Measurements from ENCODE around the gene KCNJ12. TPM values are rescaled to one million over a fixed set of nuclear protein-coding genes. Genes with fewer than 3 reads are reported as not detected.

The KCNJ12 gene
- total and polyA plus RNA-seq, 2 experiments from 2014 or later = 0.61 to 2.4 TPM

DNA sequence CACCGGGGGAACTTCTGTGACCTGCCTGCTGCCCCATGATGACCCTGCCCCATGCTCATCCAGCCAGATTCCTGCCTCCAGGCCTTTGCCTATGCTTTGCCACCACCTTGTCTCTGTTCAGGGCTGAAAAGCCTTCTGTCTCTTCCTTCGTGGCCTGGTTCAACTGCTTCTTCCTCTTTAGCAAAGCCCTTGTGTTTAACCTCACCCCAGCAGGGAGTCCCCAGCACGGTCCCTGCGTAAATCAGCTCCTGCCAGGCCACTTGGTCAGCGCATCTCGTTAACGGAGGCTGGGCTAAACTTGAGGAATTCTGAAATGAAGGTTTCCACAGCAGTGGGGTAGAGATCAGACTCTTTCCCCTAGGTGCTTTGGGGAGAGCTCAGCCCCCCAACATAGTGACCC lies 16.1 kb upstream of the KCNJ12 start:
- Mint-ChIP-seq H3K4me1 (peaks cover 15% of the 10 kb centered on the region), H3K27ac (no peak overlapping the region), H3K36me3 (ENCODE audit: low read depth) (no peaks in the 10 kb centered on the region; the same call in 2 of the 3 replicates), H3K4me3 (no peak overlapping the region), H3K9me3 (peaks cover 4% of the 10 kb centered on the region; the same call in 1 of the 3 replicates), H3K27me3 (ENCODE audit: insufficient read depth, low read depth, poor library complexity) (peaks cover 6% of the 10 kb centered on the region)
- Histone ChIP-seq H2AFZ (peak overlapping the region; percentile 52; the same call in 1 of the 2 replicates), H3K79me2 (replicated peaks; ENCODE audit: insufficient read depth) (no peaks in the 10 kb centered on the region), H3F3A (replicated peaks; ENCODE audit: low read depth) (no peaks in the 10 kb centered on the region), H3K4me2 (0 out of 2 replicates have a peak overlapping the region, but pooled peaks have one; percentile 51), H3K9me2 (ENCODE audit: insufficient read depth) (no peaks in the 10 kb centered on the region; the same call in 1 of the 2 replicates), H4K20me1 (replicated peaks; ENCODE audit: insufficient read depth) (no peaks in the 10 kb centered on the region), H3K4me3 (no peak overlapping the region), H3K27me3 (ENCODE audit: insufficient read depth) (no peaks in the 10 kb centered on the region), H3K4me1 (ENCODE audit: insufficient read depth) (no peaks in the 10 kb centered on the region; the same call in 1 of the 2 replicates), H3K27ac (ENCODE audit: low read depth) (no peak overlapping the region), H3K36me3 (ENCODE audit: insufficient read depth) (no peaks in the 10 kb centered on the region)
- DNase-seq (ENCODE audit: low spot score) (peak; percentile 45), ATAC-seq (peak; percentile 64)
- TF ChIP-seq NANOG (IDR thresholded peaks at IDR 0.05; ENCODE audit: borderline replicate concordance) = no peak
- TF ChIP-seq, protein P1, sequence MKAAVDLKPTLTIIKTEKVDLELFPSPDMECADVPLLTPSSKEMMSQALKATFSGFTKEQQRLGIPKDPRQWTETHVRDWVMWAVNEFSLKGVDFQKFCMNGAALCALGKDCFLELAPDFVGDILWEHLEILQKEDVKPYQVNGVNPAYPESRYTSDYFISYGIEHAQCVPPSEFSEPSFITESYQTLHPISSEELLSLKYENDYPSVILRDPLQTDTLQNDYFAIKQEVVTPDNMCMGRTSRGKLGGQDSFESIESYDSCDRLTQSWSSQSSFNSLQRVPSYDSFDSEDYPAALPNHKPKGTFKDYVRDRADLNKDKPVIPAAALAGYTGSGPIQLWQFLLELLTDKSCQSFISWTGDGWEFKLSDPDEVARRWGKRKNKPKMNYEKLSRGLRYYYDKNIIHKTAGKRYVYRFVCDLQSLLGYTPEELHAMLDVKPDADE (IDR thresholded peaks at IDR 0.05) = no peak
- TF ChIP-seq STAT1 (IDR thresholded peaks at IDR 0.05; ENCODE audit: unreplicated experiment) = no peak
- TF ChIP-seq, protein P2, sequence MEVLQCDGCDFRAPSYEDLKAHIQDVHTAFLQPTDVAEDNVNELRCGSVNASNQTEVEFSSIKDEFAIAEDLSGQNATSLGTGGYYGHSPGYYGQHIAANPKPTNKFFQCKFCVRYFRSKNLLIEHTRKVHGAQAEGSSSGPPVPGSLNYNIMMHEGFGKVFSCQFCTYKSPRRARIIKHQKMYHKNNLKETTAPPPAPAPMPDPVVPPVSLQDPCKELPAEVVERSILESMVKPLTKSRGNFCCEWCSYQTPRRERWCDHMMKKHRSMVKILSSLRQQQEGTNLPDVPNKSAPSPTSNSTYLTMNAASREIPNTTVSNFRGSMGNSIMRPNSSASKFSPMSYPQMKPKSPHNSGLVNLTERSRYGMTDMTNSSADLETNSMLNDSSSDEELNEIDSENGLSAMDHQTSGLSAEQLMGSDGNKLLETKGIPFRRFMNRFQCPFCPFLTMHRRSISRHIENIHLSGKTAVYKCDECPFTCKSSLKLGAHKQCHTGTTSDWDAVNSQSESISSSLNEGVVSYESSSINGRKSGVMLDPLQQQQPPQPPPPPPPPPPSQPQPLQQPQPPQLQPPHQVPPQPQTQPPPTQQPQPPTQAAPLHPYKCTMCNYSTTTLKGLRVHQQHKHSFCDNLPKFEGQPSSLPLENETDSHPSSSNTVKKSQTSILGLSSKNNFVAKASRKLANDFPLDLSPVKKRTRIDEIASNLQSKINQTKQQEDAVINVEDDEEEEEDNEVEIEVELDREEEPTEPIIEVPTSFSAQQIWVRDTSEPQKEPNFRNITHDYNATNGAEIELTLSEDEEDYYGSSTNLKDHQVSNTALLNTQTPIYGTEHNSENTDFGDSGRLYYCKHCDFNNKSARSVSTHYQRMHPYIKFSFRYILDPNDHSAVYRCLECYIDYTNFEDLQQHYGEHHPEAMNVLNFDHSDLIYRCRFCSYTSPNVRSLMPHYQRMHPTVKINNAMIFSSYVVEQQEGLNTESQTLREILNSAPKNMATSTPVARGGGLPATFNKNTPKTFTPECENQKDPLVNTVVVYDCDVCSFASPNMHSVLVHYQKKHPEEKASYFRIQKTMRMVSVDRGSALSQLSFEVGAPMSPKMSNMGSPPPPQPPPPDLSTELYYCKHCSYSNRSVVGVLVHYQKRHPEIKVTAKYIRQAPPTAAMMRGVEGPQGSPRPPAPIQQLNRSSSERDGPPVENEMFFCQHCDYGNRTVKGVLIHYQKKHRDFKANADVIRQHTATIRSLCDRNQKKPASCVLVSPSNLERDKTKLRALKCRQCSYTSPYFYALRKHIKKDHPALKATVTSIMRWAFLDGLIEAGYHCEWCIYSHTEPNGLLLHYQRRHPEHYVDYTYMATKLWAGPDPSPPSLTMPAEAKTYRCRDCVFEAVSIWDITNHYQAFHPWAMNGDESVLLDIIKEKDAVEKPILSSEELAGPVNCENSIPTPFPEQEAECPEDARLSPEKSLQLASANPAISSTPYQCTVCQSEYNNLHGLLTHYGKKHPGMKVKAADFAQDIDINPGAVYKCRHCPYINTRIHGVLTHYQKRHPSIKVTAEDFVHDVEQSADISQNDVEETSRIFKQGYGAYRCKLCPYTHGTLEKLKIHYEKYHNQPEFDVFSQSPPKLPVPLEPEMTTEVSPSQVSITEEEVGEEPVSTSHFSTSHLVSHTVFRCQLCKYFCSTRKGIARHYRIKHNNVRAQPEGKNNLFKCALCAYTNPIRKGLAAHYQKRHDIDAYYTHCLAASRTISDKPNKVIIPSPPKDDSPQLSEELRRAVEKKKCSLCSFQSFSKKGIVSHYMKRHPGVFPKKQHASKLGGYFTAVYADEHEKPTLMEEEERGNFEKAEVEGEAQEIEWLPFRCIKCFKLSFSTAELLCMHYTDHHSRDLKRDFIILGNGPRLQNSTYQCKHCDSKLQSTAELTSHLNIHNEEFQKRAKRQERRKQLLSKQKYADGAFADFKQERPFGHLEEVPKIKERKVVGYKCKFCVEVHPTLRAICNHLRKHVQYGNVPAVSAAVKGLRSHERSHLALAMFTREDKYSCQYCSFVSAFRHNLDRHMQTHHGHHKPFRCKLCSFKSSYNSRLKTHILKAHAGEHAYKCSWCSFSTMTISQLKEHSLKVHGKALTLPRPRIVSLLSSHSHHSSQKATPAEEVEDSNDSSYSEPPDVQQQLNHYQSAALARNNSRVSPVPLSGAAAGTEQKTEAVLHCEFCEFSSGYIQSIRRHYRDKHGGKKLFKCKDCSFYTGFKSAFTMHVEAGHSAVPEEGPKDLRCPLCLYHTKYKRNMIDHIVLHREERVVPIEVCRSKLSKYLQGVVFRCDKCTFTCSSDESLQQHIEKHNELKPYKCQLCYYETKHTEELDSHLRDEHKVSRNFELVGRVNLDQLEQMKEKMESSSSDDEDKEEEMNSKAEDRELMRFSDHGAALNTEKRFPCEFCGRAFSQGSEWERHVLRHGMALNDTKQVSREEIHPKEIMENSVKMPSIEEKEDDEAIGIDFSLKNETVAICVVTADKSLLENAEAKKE (CRISPR knock-in tag; IDR thresholded peaks at IDR 0.05) = no peak
- TF ChIP-seq, protein P3, sequence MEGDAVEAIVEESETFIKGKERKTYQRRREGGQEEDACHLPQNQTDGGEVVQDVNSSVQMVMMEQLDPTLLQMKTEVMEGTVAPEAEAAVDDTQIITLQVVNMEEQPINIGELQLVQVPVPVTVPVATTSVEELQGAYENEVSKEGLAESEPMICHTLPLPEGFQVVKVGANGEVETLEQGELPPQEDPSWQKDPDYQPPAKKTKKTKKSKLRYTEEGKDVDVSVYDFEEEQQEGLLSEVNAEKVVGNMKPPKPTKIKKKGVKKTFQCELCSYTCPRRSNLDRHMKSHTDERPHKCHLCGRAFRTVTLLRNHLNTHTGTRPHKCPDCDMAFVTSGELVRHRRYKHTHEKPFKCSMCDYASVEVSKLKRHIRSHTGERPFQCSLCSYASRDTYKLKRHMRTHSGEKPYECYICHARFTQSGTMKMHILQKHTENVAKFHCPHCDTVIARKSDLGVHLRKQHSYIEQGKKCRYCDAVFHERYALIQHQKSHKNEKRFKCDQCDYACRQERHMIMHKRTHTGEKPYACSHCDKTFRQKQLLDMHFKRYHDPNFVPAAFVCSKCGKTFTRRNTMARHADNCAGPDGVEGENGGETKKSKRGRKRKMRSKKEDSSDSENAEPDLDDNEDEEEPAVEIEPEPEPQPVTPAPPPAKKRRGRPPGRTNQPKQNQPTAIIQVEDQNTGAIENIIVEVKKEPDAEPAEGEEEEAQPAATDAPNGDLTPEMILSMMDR (conservative IDR thresholded peaks at IDR 0.05; ENCODE audit: low read depth in 2 of 2) = no peak
- TF ChIP-seq JUNB (IDR thresholded peaks at IDR 0.05; ENCODE audit: unreplicated experiment) = no peak
- TF ChIP-seq EZH2phosphoT487 (IDR thresholded peaks at IDR 0.05; ENCODE audit: unreplicated experiment) = no peak
- no peak for TF ChIP-seq ZNF331 (CRISPR knock-in tag; IDR thresholded peaks at IDR 0.05; ENCODE audit: low read depth)
- TF ChIP-seq EZH2 (IDR thresholded peaks at IDR 0.05; ENCODE audit: low read depth, unreplicated experiment) = no peak
- TF ChIP-seq, protein P4, sequence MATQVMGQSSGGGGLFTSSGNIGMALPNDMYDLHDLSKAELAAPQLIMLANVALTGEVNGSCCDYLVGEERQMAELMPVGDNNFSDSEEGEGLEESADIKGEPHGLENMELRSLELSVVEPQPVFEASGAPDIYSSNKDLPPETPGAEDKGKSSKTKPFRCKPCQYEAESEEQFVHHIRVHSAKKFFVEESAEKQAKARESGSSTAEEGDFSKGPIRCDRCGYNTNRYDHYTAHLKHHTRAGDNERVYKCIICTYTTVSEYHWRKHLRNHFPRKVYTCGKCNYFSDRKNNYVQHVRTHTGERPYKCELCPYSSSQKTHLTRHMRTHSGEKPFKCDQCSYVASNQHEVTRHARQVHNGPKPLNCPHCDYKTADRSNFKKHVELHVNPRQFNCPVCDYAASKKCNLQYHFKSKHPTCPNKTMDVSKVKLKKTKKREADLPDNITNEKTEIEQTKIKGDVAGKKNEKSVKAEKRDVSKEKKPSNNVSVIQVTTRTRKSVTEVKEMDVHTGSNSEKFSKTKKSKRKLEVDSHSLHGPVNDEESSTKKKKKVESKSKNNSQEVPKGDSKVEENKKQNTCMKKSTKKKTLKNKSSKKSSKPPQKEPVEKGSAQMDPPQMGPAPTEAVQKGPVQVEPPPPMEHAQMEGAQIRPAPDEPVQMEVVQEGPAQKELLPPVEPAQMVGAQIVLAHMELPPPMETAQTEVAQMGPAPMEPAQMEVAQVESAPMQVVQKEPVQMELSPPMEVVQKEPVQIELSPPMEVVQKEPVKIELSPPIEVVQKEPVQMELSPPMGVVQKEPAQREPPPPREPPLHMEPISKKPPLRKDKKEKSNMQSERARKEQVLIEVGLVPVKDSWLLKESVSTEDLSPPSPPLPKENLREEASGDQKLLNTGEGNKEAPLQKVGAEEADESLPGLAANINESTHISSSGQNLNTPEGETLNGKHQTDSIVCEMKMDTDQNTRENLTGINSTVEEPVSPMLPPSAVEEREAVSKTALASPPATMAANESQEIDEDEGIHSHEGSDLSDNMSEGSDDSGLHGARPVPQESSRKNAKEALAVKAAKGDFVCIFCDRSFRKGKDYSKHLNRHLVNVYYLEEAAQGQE (IDR thresholded peaks at IDR 0.05; ENCODE audit: unreplicated experiment) = no peak
- no peak for TF ChIP-seq POLR2AphosphoS5 (IDR thresholded peaks at IDR 0.05; ENCODE audit: low read depth)
- TF ChIP-seq CREB1 (CRISPR knock-in tag; IDR thresholded peaks at IDR 0.05; ENCODE audit: low read depth) = no peak
- TF ChIP-seq ZNF114 (CRISPR knock-in tag; IDR thresholded peaks at IDR 0.05) = no peak

Measured in GM23338 (cell line).